GM12878 (cell line): Measurements from ENCODE around the gene GPR137B. TPM values are rescaled to one million over a fixed set of nuclear protein-coding genes. Genes with fewer than 3 reads are reported as not detected.

Experiments used
- CUX1 ChIP-seq: IDR thresholded peaks from 2 replicates; pipeline ENCODE4 v1.6.1; 2012; ENCODE audit warnings: improper control_type of control experiment, low read depth, low read length; ENCODE audit not compliant: insufficient replicate concordance
- DPF2 ChIP-seq: fragments of 450-650 bp; IDR thresholded peaks from 2 replicates; pipeline ENCODE4 v1.6.1; 2017; ENCODE audit warnings: mild to moderate bottlenecking
- HDAC2 ChIP-seq: fragments of 200-600 bp; sonication (generic); IDR thresholded peaks from 2 replicates; pipeline ENCODE4 v1.6.1; 2017
- IKZF2 ChIP-seq, 2 experiments: fragments of 450-650 bp; IDR thresholded peaks; 2 replicates each; pipeline ENCODE4 v1.6.1; 2017; ENCODE audit warnings: mild to moderate bottlenecking in 2 of 2, moderate library complexity in 2 of 2
- IRF3 ChIP-seq: fragments of 450-650 bp; IDR thresholded peaks from 2 replicates; pipeline ENCODE4 v1.6.1; 2014; ENCODE audit warnings: mild to moderate bottlenecking
- LARP7 ChIP-seq: fragments of 450-650 bp; IDR thresholded peaks from 2 replicates; pipeline ENCODE4 v1.6.1; 2017; ENCODE audit warnings: mild to moderate bottlenecking
- PAX5 ChIP-seq: IDR thresholded peaks from 2 replicates; pipeline ENCODE4 v1.6.1; 2011; ENCODE audit warnings: low read depth, low read length, borderline replicate concordance
- RAD21 ChIP-seq: IDR thresholded peaks from 2 replicates; pipeline ENCODE4 v1.6.1; 2011; ENCODE audit warnings: mild to moderate bottlenecking, low read depth, low read length, moderate library complexity; ENCODE audit not compliant: insufficient read depth
- STAT1 ChIP-seq: fragments of 450-650 bp; conservative IDR thresholded peaks from 2 replicates; pipeline ENCODE4 v1.6.1; 2014; ENCODE audit warnings: antibody characterized with exemption, mild to moderate bottlenecking
- SUPT20H ChIP-seq: IDR thresholded peaks from 2 replicates; pipeline ENCODE4 v1.6.1; 2011; ENCODE audit warnings: low read depth, mild to moderate bottlenecking, low read length, moderate library complexity, borderline replicate concordance; ENCODE audit not compliant: control insufficient read depth
- SUZ12 ChIP-seq: fragments of 200-600 bp; sonication (generic); IDR thresholded peaks from one replicate; pipeline ENCODE4 v1.6.1; 2018; ENCODE audit warnings: antibody characterized with exemption, mild to moderate bottlenecking; ENCODE audit not compliant: unreplicated experiment
- TBL1XR1 ChIP-seq: IDR thresholded peaks from 2 replicates; pipeline ENCODE4 v1.6.1; 2012; ENCODE audit warnings: low read depth, low read length, improper control_type of control experiment
- TCF12 ChIP-seq: IDR thresholded peaks from 2 replicates; pipeline ENCODE4 v1.6.1; 2011; ENCODE audit warnings: low read depth, mild to moderate bottlenecking, low read length
- YBX1 ChIP-seq: fragments of 450-650 bp; IDR thresholded peaks from 2 replicates; pipeline ENCODE4 v1.6.1; 2016; ENCODE audit warnings: antibody characterized with exemption
- ZNF687 ChIP-seq: fragments of 450-650 bp; IDR thresholded peaks from 2 replicates; pipeline ENCODE4 v1.6.1; 2017; ENCODE audit warnings: mild to moderate bottlenecking, moderate library complexity
- polyA plus RNA-seq, 11 experiments: library from polyadenylated mRNA; depleted of rRNA in 4 of 11; unstranded in 6 of 11; stranded (reverse) in 5 of 11; fragments of >200 nt; fragmentation: Nextera tagmentation in 4 of 11; fragmentation: Illumina TruSeq in 1 of 11; extraction: Ambion mirVana in 4 of 11; extraction: Trizol in 1 of 11; gene quantifications; 1 replicate in 1 of 11; 2 replicates in 10 of 11; pipeline versions ENCODE4 v1.2.1 to v1.2.3, GENCODE V29; 2011 to 2016; ENCODE audit warnings: inconsistent platforms in 2 of 11, missing spikeins in 2 of 11, low read depth in 1 of 11
- total RNA-seq, 4 experiments: library from RNA; depleted of rRNA in 3 of 4; stranded (reverse); fragments of >200 nt in 3 of 4; fragmentation: Illumina TruSeq in 1 of 4; extraction: Trizol in 1 of 4; gene quantifications; 2 replicates each; pipeline versions ENCODE4 v1.2.1 to v1.2.3, GENCODE V29; 2013 to 2021
- TF ChIP-seq, protein P1 (sequence below): IDR thresholded peaks from 2 replicates; pipeline ENCODE4 v1.6.1; 2011; ENCODE audit warnings: low read depth, low read length, improper control_type of control experiment, borderline replicate concordance

The GPR137B gene
- total and polyA plus RNA-seq, 10 of the 15 experiments (the other 5 are each of a cell fraction or from before 2014, with no cell fraction given), result 5.4 to 20.8 (median 12.5) TPM

DNA sequence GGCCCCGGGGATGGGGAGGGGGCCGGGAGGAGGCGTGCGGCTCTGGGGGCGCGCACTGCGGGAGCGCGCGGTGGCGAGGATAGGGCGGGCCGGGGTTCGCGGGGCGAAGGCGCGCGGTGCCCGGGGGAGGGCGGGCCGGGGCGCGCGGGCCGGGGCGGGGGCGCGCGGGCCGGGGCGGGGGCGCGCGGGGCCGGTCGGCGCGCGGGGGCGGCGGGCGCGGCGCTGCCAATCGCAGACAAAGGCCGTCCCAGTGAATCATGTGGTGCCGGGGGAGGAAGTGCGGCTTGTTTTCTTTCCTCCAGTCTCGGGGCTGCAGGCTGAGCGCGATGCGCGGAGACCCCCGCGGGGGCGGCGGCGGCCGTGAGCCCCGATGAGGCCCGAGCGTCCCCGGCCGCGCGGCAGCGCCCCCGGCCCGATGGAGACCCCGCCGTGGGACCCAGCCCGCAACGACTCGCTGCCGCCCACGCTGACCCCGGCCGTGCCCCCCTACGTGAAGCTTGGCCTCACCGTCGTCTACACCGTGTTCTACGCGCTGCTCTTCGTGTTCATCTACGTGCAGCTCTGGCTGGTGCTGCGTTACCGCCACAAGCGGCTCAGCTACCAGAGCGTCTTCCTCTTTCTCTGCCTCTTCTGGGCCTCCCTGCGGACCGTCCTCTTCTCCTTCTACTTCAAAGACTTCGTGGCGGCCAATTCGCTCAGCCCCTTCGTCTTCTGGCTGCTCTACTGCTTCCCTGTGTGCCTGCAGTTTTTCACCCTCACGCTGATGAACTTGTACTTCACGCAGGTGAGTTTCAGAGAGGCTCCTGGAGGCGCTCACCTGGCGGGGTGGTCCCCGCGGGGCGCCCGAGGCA lies at the start of gene GPR137B (continued):
- no peak for TF ChIP-seq CUX1
- no peak for TF ChIP-seq TBL1XR1
- no peak for TF ChIP-seq SUZ12
- peak; percentile 30; the same call in 1 of the 2 replicates for TF ChIP-seq STAT1
- TF ChIP-seq RAD21, result no peak
- TF ChIP-seq IKZF2 (IDR thresholded peaks at IDR 0.05), result no peak
- TF ChIP-seq, protein P1, sequence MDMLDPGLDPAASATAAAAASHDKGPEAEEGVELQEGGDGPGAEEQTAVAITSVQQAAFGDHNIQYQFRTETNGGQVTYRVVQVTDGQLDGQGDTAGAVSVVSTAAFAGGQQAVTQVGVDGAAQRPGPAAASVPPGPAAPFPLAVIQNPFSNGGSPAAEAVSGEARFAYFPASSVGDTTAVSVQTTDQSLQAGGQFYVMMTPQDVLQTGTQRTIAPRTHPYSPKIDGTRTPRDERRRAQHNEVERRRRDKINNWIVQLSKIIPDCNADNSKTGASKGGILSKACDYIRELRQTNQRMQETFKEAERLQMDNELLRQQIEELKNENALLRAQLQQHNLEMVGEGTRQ, result no peak; the same call in 1 of the 2 replicates
- TF ChIP-seq HDAC2, result no peak
- no peak for TF ChIP-seq TCF12
- TF ChIP-seq SUPT20H, result no peak
- TF ChIP-seq LARP7, result peak; percentile 99
- peak; percentile 94 for TF ChIP-seq DPF2
- no peak for TF ChIP-seq IRF3
- no peak for TF ChIP-seq PAX5
- TF ChIP-seq YBX1, result no peak
- peak; percentile 82 for TF ChIP-seq ZNF687
